ENCODE data around the gene OSBPL3.

Gene OSBPL3

DNA sequence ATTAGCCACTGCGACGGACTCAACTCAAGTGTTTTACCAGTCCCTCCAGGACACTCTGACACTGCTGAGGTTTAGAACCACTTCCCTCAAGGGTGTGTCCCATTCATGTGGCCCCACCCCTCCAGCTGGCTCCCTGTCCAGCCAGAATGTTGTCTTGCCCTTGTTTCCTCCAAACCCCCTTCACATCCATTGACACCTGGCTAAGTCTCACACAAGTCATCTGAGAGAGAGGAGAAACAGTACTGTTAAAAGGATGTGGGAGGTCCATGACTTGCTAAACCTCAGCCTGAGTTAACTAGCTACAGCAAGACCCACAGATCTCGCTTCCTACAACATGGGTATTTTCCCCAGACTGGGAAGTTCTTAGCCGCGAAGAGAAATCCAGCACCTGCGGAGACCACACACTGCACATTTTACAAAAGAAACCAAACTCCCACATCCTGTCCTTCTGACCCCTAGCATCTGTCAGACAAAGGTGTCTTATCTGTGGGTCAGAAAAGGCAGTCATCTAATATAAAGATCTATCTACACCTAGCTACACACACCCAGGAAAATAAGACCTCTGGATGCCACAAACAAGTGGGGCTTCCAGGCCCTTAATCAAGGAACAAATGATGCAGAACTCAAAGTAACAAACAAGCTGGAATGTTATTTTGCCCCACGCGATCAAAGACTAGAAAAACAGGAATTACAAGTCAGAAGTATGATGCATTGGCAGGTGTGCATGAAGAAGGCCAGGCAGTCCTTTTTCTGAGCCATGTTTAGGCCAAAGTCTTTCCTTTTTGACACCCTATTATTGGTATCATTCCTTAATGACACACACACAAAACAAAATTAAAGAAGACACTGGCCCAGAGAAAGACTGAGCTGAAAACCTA is 13.9 kb downstream of the OSBPL3 start:
- Mint-ChIP-seq H3K4me1 (peaks cover 8% of the 10 kb centered on the region), H3K27me3 (ENCODE audit: low read depth, poor library complexity) (peaks cover 2% of the 10 kb centered on the region), H3K4me3 (no peak overlapping the region), H3K27ac (no peak overlapping the region), H3K9me3 (no peaks in the 10 kb centered on the region), H3K36me3 (ENCODE audit: low read depth) (no peaks in the 10 kb centered on the region)
- no peak for DNase-seq
- no peak for TF ChIP-seq CTCF (IDR thresholded peaks at IDR 0.05)

- no peaks in the 10 kb centered on the region for H3K36me3 Mint-ChIP-seq (ENCODE audit: low read depth)
- no peaks in the 10 kb centered on the region for H3K9me3 Mint-ChIP-seq
- peaks cover 2% of the 10 kb centered on the region for H3K27me3 Mint-ChIP-seq (ENCODE audit: low read depth, poor library complexity)
- no peak overlapping the region for H3K27ac Mint-ChIP-seq
- no peak overlapping the region for H3K4me3 Mint-ChIP-seq
- no peak for DNase-seq
- peaks cover 8% of the 10 kb centered on the region for H3K4me1 Mint-ChIP-seq
- no peak for TF ChIP-seq CTCF (IDR thresholded peaks at IDR 0.05)
Measured at GRCh38 chr7:24964191-24964590, 15.8 kb downstream of the OSBPL3 start.

DNA sequence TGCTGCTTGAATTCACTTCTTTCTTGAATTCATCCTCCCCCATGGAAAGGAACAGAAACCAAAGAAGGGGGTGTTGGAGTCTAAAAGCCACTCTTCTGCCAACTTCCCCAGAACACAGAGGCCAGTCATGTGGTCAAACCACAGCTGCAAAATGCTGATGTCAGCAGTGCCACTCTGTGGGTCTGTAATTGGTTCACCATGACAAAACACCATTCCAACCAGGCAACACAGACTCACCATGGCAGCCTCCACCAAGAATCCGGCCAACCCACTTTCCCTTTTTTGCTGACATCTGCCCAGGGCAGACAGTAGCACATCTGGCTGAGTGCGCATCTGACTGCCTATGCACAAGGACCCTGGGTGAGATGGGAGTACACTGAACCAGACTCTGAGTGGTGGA is 16.8 kb downstream of the OSBPL3 start:
- no peak for TF ChIP-seq CTCF (IDR thresholded peaks at IDR 0.05)
- Mint-ChIP-seq H3K4me3 (no peak overlapping the region), H3K27me3 (ENCODE audit: low read depth, poor library complexity) (peaks cover 2% of the 10 kb centered on the region), H3K4me1 (peaks cover 8% of the 10 kb centered on the region), H3K27ac (no peak overlapping the region), H3K9me3 (no peaks in the 10 kb centered on the region), H3K36me3 (ENCODE audit: low read depth) (no peaks in the 10 kb centered on the region)
- no peak for DNase-seq

- Mint-ChIP-seq H3K27ac (no peak overlapping the region), H3K27me3 (ENCODE audit: low read depth, poor library complexity) (peaks cover 2% of the 10 kb centered on the region), H3K36me3 (ENCODE audit: low read depth) (no peaks in the 10 kb centered on the region), H3K9me3 (no peaks in the 10 kb centered on the region), H3K4me3 (no peak overlapping the region), H3K4me1 (peaks cover 8% of the 10 kb centered on the region)
- no peak for TF ChIP-seq CTCF (IDR thresholded peaks at IDR 0.05)
- no peak for DNase-seq
Measured at GRCh38 chr7:24962418-24962962, 17.5 kb downstream of the OSBPL3 start.

- no peak for DNase-seq
- Mint-ChIP-seq H3K9me3 (no peaks in the 10 kb centered on the region), H3K36me3 (ENCODE audit: low read depth) (no peaks in the 10 kb centered on the region), H3K27ac (no peak overlapping the region), H3K4me3 (no peak overlapping the region), H3K27me3 (ENCODE audit: low read depth, poor library complexity) (peaks cover 3% of the 10 kb centered on the region), H3K4me1 (no peaks in the 10 kb centered on the region)
- TF ChIP-seq CTCF (IDR thresholded peaks at IDR 0.05) = no peak
Measured at GRCh38 chr7:24959735-24960485, 20.1 kb downstream of the OSBPL3 start.
